Stomach (tissue), 4 donors: ENCODE results near the gene PCSK9.
"Not testable (repeated sequence)": the region's sequence is repeated elsewhere in the genome, so short reads cannot be mapped to it uniquely, and the experiment has no call there.

Experiments used
- CTCF ChIP-seq, 7 experiments: fragments of 450-650 bp in 4 of 7; fragments of 200-600 bp in 3 of 7; sonication (generic) in 3 of 7; IDR thresholded peaks; one replicate each; pipeline ENCODE4 v1.5.1; 2016 to 2019; ENCODE audit warnings: antibody characterized with exemption in 7 of 7, control low read depth in 2 of 7, mild to moderate bottlenecking in 1 of 7
- EP300 ChIP-seq: sonication (generic); formaldehyde crosslinking; IDR thresholded peaks from one replicate; pipeline ENCODE4 v1.6.1; 2017; ENCODE audit warnings: antibody characterized with exemption
- POLR2A ChIP-seq, 4 donors: fragments of 450-650 bp; IDR thresholded peaks; one replicate each; pipeline ENCODE4 v1.6.1; 2016; ENCODE audit warnings: antibody characterized with exemption in 4 of 4, control low read depth in 2 of 4, mild to moderate bottlenecking in 1 of 4, moderate library complexity in 1 of 4
- POLR2AphosphoS5 ChIP-seq, 3 donors: sonication (generic); formaldehyde crosslinking; IDR thresholded peaks; one replicate each; pipeline ENCODE4 v1.6.1; 2016; ENCODE audit warnings: antibody characterized with exemption in 3 of 3

DNA sequence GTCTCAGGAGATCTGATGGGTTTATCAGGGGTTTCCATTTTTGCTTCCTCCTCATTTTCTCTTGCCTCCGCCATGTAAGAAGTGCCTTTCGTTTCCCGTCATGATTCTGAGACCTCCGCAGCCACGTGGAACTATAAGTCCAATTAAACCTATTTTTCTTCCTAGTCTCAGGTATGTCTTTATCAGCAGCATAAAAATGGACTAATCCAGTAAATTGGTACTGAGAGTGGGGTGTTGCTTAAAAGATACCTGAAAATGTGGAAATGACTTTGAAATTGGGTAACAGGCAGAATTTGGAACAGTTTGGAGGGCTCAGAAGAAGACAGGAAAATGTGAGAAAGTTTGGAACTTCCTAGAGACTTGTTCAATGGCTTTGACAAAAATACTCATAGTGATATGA lies 8.2 kb upstream of the PCSK9 start:
- not testable (repeated sequence) for TF ChIP-seq CTCF (IDR thresholded peaks at IDR 0.05); EP300; POLR2A (IDR thresholded peaks at IDR 0.05); POLR2AphosphoS5 (IDR thresholded peaks at IDR 0.05)
